Osteoblast (primary cell): ENCODE measurements around the gene RRAS. TPM values are rescaled to one million over a fixed set of nuclear protein-coding genes. Genes with fewer than 3 reads are reported as not detected.
A peak's percentile ranks its signal among the peaks of the same experiment; 100 is the strongest.

Experiments used
- DNase-seq: peaks from one replicate; pipeline ENCODE4 v3.0.0; 2011; ENCODE audit warnings: low spot score, mixed read lengths; ENCODE audit not compliant: insufficient read length; ENCODE audit errors: missing footprints
- H2AFZ ChIP-seq: 2 replicates; pipeline ENCODE4 v1.6.0; 2011; ENCODE audit warnings: mild to moderate bottlenecking, low read length
- H3K27ac ChIP-seq: 2 replicates; pipeline ENCODE4 v1.5.1; 2011; ENCODE audit warnings: mild to moderate bottlenecking, low read depth, low read length, moderate library complexity
- H3K27me3 ChIP-seq: 2 replicates; pipeline ENCODE4 v1.6.0; 2012; ENCODE audit warnings: mild to moderate bottlenecking, control low read depth, inconsistent platforms, low read length, moderate library complexity; ENCODE audit not compliant: insufficient read depth
- H3K36me3 ChIP-seq: 2 replicates; pipeline ENCODE4 v1.5.1; 2011; ENCODE audit warnings: mild to moderate bottlenecking, low read length, control low read depth, moderate library complexity; ENCODE audit not compliant: insufficient read depth
- H3K4me1 ChIP-seq: 2 replicates; pipeline ENCODE4 v1.5.1; 2011; ENCODE audit warnings: mild to moderate bottlenecking, low read length, control low read depth, moderate library complexity; ENCODE audit not compliant: insufficient read depth
- H3K4me2 ChIP-seq: 2 replicates; pipeline ENCODE4 v1.6.0; 2011; ENCODE audit warnings: mild to moderate bottlenecking, low read length; ENCODE audit not compliant: insufficient read depth
- H3K4me3 ChIP-seq: fragments of 200-600 bp; sonication (generic); 3 replicates; pipeline ENCODE4 v1.5.1; 2012; ENCODE audit warnings: mild to moderate bottlenecking, low read length, inconsistent platforms; ENCODE audit not compliant: insufficient read depth
- H3K79me2 ChIP-seq: 2 replicates; pipeline ENCODE4 v1.6.0; 2012; ENCODE audit warnings: mild to moderate bottlenecking, low read length, control low read depth, inconsistent platforms; ENCODE audit not compliant: insufficient read depth
- H3K9me3 ChIP-seq: 2 replicates; pipeline ENCODE4 v1.5.1; 2011; ENCODE audit warnings: low read depth, low read length, control low read depth
- H4K20me1 ChIP-seq: 2 replicates; pipeline ENCODE4 v1.6.0; 2012; ENCODE audit warnings: mild to moderate bottlenecking, low read length, control low read depth; ENCODE audit not compliant: insufficient read depth
- CTCF ChIP-seq: IDR thresholded peaks from 2 replicates; pipeline ENCODE4 v1.5.1; 2011; ENCODE audit warnings: mild to moderate bottlenecking, low read depth, low read length, moderate library complexity; ENCODE audit errors: extremely low read depth
- total RNA-seq: library from RNA; depleted of rRNA; stranded (reverse); fragments of >200 nt; gene quantifications from 2 replicates; pipeline ENCODE4 v1.2.3, GENCODE V29; 2012

RRAS gene
- 23.9 and 31.8 TPM in 2 replicates for total RNA-seq

- Histone ChIP-seq H3K9me3 (no peaks in the 10 kb centered on the region), H4K20me1 (peaks cover 22% of the 10 kb centered on the region), H3K4me3 (peak within 1 kb of the TSS; percentile 91), H3K4me1 (peaks cover 40% of the 10 kb centered on the region), H3K36me3 (peaks cover 12% of the 10 kb centered on the region), H3K27ac (peak within 1 kb of the TSS; percentile 100), H3K27me3 (no peaks in the 10 kb centered on the region), H3K4me2 (peak within 1 kb of the TSS; percentile 95), H2AFZ (peak within 1 kb of the TSS; percentile 27), H3K79me2 (peaks cover 46% of the 10 kb centered on the region)
- TF ChIP-seq CTCF = no peak
- peak; percentile 99 for DNase-seq
Measured at GRCh38 chr19:49640113-49640898, at the start of gene RRAS. Gene RRAS (minus strand): TSS chr19:49640143. CDS start chr19:49640098, 45 bp downstream.

- Histone ChIP-seq H3K27me3 (no peaks in the 10 kb centered on the region), H3K36me3 (peaks cover 17% of the 10 kb centered on the region), H3K4me2 (peak within 1 kb of the TSS; percentile 90), H3K79me2 (no peaks in the 10 kb centered on the region), H3K9me3 (no peaks in the 10 kb centered on the region), H4K20me1 (peaks cover 3% of the 10 kb centered on the region), H3K4me3 (peak within 1 kb of the TSS; percentile 76), H2AFZ (peak within 1 kb of the TSS; percentile 93), H3K27ac (peak within 1 kb of the TSS; percentile 15), H3K4me1 (peaks cover 20% of the 10 kb centered on the region)
- TF ChIP-seq CTCF = peak; percentile 23
- DNase-seq = peak; percentile 70
Measured at GRCh38 chr19:49689133-49690078, 49.5 kb upstream of the RRAS start, which contains the start of gene ADM5. Gene ADM5 (plus strand): TSS chr19:49689594. CDS start chr19:49689838, 244 bp downstream.

- Histone ChIP-seq H4K20me1 (peaks cover 3% of the 10 kb centered on the region), H3K36me3 (peaks cover 25% of the 10 kb centered on the region), H3K9me3 (no peaks in the 10 kb centered on the region), H3K4me1 (peaks cover 20% of the 10 kb centered on the region), H3K27me3 (no peaks in the 10 kb centered on the region), H3K79me2 (peaks cover 4% of the 10 kb centered on the region), H3K4me2 (no peak overlapping the region), H2AFZ (no peak overlapping the region), H3K4me3 (no peak overlapping the region), H3K27ac (no peak overlapping the region)
- DNase-seq = peak; percentile 87
- TF ChIP-seq CTCF = no peak
Measured at GRCh38 chr19:49688531-49689132, 48.7 kb upstream of the RRAS start.
